HG03095 (cell line): ENCODE measurements around the gene TAF1A.
"Not testable (repeated sequence)": the region's sequence is repeated elsewhere in the genome, so short reads cannot be mapped to it uniquely, and the experiment has no call there.

ENCODE experiments used
- ATAC-seq: cut with Tn5 transposase; IDR thresholded peaks from one replicate; pipeline ENCODE4 v1.9.1; 2021; ENCODE audit warnings: moderate library complexity; ENCODE audit not compliant: unreplicated experiment

TAF1A gene

DNA sequence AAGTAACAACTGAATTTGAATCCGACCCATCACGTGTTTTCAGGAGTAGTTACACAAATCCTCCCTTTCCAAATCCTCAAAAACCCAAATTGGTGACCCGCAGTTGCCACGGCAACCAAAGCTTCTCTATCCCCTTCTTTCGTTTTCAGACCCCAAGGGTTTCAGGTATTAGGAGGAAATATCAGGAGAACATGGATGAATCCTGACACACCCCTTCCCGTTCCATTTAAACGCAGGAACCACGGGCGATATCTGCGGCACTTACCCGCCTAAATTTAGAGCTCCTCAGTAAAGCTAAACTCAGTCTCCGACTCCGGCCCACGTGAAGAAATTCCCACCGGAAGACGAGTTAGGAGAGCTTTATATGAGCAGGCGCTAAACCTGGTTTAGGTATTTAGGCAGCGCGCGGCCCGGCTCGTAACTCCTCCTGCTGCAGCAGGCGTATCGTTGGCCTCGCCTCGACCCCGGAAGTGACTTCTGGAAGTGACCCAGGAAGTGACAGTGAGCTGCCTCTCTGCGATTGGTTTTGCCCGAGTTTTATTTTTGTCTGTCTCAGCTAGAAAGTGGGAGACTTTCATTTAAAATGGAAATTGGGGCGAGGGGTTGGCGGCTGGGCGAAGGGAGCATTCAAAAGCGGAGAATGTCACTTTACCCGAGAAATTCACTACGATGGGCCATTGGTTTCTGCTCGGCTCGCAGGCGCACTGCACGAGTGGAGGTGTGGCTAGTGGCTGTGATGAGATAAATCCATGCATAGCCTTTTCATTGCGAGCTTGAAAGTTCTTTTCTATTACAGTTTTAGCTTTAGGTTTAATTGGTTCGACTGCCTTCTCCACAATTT lies at the start of gene TAF1A:
TAF1A (minus strand) TSS at position 472 of the 841 bp plus-strand sequence.
- peak; percentile 99 for ATAC-seq

DNA sequence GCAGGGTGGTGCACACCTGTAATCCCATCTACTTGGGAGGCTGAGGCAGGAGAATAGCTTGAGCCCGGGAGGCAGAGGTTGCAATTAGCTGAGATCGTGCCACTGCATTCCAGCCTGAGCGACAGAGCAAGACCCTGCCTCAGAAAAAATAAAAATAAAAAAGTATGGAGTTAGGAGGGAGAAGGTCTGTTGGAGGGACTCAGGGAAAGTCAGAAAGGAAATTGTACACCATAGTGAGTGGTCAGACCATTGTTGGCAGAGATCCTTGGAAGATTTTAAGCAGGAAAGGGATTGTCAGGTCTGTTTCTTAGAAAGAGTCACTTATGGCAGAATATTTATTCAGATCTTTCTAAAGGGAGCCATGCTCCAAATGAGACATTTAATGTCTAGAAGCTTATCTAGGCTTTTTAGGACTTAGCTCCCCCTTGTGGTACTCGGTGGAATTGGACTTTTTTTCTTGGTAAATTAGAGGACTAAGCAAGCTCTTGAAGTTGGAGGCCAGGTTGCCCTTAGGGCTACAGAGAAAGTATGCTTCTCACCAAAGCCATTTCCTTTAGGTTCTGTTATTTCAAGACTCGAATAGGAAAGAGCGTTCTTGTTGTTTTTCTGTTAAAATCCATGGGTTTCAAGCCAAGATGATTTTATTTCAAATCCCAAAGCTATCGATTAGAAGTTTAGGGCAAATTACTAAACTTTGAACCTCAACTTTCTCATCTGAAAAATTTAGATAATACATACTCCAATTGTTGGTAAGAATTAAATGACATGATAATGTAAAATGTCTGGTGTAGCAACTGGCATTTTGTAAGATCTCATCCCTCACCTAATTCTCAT lies 44.7 kb upstream of the TAF1A start:
- ATAC-seq = peak; percentile 86

DNA sequence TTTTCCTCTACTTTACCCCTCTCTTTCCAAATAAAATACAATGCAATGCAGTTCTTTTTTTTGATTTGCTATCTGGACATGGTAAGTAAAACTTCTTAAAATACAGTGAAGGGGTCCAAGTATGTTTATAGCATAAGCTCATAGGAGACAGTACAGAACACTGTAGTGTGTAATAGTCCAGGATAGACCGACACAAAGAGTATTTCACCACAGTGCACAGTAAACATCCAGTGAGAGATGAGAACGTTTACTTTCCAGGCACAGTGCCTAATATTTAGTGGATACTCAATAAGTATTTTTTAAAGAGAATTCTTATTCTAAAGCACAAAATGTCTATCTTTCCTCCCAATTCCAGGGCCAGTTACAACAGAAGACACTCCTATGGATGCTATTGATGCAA lies 43.0 kb upstream of the TAF1A start:
- no peak for ATAC-seq

DNA sequence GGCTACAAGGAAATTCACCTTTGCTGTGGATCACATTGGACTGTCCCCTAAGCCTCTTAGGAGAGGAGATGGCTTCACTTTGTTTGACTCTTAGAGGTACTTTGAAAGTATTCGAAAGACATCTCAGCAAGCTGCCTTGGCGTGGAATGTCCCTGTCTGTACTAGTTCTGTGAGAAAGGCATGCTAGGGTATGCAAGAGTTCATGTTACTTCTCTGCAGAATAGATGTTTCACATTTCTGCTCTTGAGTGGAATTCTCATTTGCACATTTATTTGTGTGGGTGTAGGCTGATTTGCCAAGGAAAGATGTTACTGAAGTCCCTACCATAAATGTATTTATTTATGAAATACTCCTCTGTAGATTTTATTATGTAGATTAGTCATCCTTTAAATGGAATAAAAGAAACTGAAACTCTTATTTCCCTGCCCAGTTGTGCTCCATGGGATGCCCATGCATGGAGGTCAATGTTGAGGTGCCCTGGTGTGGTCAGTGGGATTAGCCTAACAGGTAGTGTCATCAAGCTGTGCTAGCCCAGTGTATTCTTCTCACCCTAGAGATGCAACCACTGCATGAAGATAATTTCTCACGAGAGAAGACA lies 42.0 kb upstream of the TAF1A start:
- ATAC-seq = no peak

DNA sequence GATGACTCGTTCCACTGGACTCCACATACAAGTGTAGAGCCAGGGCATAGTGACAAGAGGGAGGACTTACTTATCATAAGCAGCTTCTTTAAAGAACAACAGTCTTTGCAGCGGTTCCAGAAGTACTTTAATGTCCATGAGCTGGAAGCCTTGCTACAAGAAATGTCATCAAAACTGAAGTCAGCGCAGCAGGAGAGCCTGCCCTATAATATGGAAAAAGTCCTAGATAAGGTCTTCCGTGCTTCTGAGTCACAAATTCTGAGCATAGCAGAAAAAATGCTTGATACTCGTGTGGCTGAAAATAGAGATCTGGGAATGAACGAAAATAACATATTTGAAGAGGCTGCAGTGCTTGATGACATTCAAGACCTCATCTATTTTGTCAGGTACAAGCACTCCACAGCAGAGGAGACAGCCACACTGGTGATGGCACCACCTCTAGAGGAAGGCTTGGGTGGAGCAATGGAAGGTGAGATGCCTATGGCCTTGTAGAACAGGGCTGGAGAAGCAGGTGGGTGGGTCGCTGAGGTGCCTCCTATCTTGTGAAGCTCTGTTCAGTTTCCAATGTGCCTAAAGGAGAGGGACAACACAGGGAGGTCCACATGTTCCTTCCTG lies 40.3 kb upstream of the TAF1A start:
- no peak for ATAC-seq

DNA sequence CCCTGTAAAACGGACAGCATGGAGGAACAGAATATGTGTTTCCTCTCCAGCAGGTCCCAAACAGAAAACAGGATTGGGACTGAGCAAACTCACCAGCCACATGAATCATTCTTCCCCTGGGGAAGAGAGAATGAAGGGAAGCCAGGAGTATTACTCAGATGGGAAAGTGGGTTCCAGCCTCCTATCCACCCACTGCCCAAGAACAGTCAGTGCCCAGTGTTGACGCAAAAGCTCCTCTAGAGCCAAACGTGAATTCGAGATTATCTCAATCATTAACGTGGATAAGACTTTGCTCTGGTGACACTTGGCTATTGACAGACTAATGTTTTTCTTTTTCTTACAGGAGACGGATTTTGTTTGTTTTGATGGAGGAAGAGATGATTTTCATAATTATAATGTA lies 37.5 kb upstream of the TAF1A start:
- no peak for ATAC-seq

DNA sequence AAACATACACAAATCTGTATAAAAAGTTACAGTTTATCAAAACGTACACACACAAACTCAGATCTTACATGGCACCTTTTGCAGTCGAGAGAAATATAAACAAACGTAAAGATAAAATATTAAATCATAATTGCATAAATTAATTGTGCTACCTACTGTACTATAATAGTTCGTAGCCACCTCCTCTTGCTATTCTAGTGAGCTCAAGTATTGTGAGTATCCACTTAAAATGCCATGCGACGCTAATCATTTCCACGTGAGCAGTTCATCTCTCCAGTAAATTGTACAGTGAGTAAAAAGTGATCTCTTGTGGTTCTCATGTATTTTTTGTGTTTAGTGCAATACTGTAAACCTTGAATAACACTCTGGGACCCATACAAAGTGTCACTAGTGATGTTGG lies 34.5 kb upstream of the TAF1A start:
- ATAC-seq = no peak

DNA sequence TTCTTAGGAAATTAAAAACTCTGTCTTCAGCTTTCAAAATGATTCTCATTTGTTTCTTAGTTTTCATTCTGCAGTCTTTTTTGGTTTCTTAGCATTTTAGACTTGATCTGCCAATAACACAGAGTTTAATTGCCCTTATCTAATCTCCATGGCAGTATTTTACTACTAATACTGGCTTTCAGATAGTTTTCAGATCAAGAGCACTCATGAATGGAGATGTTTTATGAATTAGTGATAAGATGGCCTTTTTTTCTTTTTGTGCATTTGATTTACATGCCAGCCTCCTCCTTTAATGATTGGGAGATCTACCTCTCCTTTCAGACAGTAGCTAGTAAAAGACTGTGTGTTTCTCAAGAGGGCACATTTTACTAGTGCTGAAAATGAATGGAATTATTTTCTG lies 33.7 kb upstream of the TAF1A start:
- no peak for ATAC-seq

DNA sequence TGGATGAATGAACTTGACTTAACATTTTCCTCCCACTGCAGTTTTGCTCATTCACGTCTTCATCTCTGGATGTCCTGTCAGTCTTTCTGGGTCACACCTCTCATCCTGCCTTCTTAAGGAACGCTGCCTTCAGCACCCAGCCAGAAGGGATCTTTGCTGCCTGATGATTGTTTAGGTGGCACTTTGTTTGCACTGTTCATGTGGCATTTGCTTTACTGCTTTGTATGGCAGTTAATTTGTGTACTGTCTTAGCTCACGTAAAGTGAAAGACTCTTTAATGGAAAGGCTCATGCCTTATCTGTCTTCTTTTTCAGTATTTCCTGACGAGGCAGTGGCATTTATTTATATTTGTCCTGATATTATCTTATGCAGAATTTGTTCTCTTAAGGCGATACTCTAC lies 33.0 kb upstream of the TAF1A start:
- no peak for ATAC-seq

DNA sequence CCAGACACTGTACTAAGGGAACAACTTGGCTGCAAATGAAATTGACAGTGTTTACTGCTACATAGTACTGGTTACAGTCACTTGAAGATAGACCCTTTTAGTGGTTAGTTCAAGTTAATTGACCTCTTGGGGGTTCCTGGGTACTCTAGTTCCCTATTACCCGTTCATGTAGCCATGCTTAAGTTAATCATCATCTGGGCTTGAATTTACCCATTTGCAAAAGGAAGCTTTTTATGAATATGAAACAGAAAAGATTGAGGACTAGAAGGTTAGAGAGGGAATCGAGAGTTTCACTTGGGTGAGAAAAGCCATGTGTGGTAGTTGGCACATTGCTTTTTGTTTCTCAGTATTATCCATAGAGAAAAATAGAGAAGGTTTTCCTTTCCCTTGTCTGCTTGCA lies 30.8 kb upstream of the TAF1A start:
- ATAC-seq = no peak

DNA sequence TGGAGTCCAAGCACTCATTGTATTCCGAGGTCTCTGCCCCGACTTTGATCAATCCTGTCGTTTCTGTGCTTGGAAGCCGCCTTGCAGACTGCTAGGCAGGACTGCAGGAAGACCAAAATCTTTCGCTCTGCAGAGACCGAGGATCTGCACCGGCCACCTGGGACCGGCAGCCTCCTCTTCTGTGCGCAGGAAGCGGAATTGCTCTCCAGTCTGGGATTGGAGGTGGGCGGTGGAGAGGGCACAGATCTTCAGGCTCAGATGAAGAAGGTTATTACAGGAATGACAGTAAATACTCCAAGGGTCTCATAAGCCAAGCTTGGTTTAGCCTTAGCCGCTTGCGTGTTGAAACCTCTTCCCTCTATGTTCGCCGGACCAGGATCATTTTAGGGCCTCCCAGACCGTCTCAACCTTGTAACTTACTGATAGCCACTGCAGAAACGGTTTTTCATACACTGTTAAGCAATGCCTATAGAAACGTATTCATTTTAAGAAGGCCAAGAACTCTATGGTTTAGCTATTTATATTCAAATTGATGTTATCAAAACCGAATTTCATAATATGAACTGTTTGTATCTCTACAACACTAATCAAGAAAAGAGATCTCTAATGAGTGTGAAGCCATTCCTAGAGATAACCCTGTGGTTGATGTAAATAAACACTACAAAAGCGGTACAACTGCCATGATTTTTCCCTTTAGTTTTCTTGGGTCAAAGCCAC lies 29.3 kb upstream of the TAF1A start:
- ATAC-seq = no peak

DNA sequence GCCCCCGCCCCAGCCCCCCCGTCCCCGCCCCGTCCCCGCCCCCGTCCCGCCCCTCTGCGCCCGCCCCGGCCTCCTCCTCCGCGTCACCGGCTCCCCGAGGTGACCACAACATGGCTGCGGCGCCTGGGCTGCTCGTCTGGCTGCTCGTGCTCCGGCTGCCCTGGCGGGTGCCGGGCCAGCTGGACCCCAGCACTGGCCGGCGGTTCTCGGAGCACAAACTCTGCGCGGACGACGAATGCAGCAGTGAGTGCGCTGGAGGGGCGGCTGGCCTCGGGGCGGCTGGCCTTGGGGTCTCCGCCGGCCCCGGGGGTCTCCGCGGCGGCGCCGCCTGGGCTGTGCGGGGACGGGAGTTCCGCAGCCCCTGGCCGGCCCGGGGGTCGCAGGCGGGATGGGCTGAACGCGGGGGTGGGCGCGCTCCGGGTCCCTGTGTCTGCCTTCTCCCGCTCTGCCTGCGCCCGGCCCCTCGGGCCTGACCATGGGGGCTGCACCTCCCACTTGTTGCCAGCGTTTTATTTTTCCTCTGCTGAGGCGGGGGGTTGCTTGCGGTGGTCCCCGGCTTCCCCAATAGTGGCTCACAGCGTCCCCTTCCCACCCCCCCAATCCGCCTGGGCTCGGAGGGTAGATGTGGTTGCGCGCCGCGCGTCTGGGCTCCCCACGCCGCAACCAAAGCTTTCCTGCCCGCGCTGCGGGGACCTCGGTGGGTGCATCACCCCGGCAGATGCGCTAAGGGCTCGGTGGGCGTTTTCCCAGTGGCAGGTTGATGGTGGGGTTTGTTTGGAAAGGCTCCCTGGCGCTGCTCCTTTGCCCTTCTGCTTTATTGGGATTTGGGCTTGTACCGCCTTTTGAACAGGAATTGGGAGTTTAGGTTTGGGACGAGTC lies 28.5 kb upstream of the TAF1A start, which contains the start of gene MIA3:
MIA3 (plus strand) TSS at position 97 of the 879 bp plus-strand sequence; CDS start at position 111, 14 bp downstream.
- ATAC-seq = peak; percentile 60

DNA sequence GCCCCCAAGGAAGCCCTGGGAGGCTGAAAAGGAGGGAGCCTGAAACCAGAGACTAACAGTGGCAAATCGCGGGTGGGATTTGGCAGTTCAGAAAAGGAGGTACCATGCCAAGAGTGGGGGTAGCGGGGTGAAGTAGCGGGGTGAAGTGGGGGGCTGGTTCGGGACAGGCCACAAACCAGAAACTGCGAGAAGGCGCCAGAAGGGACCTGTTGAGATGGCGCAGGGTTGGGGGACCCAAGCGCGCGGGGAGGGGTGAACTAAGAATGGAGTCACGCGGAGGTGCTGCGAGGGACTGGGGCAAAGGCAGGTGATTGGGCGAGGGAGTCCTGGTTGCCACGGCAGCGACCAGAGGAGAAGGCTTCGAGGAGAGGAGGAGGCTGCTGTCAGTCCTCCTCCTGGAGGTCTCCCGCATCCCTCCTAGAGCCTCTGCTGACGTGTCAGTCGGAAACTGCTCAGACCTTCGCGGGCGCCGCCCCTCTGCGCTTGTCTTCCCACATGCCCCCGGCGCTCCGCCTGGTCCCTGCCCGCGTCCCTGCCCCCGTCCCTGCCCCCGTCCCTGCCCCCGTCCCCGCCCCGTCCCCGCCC lies 27.7 kb upstream of the TAF1A start:
- ATAC-seq = peak; percentile 77

DNA sequence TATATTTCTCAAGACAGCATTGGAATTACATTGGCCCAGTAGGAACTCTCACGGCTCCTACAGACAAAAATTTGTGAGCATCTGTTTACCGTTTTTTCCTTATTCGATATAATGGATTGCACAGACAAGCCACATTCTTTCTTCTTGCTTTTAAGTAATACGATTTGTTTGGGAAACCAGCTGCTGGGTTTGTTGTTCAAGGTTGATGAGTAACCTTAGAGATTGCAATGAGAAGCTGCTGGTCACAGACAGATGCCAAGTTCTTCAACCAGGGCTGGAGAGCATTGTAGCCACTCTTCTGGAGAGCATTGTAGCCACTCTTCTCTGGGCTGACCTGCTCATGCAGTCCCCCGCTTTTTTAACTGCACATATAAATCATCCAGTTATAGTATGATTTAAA lies 26.8 kb upstream of the TAF1A start:
- ATAC-seq = no peak

DNA sequence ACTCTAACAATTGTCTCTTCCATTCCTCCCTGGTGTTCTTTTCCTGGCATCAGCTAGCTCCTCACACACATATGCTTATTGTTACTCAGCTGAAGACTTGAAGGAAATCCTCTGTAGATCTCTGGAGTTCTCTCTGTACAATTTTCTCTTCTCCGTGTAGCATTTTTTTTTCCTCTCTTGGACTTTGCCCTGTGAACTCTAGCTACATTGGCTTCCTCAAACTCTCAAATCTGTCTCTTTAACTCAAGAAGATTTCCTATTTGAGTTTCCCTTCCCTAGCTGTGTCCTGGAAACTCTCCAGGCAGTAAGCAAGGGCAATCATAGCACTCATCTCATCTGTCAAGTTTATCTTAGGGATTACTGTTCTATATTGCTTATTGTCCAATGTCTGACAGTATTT lies 23.9 kb upstream of the TAF1A start:
- ATAC-seq = no peak

DNA sequence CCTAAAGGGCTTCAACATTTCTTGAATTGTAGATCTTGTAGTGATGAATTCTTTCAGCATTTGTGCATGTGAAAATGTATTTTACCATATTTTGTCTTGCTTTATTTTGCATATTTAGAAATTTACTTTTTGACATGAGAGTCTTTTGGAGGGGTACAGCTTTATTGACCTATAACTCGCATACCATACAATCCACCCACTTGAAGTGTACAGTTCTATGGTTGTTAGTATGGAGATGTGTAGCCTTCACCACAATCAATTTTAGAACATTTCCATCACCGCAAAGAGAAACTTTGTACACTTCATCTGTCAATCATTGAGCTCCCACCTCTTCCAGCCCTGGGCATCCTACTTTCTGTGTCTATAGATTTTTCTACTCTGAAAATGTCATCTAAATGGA lies 21.0 kb upstream of the TAF1A start:
- no peak for ATAC-seq

DNA sequence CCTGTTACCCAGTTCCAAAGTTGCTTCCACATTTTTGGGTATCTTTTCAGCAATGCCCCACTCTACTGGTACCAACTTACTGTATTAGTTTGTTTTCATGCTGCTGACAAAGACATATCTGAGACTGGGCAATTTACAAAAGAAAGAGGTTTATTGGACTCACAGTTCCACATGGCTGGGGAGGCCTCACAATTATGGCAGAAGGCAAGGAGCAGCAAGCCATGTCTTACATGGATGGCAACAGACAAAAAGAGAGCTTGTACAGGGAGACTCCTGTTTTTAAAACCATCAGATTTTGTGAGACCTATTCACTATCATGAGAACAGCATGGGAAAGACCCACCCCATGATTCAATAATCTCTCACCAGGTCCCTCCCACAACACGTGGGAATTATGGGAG lies 19.4 kb upstream of the TAF1A start:
- ATAC-seq = not testable (repeated sequence)

DNA sequence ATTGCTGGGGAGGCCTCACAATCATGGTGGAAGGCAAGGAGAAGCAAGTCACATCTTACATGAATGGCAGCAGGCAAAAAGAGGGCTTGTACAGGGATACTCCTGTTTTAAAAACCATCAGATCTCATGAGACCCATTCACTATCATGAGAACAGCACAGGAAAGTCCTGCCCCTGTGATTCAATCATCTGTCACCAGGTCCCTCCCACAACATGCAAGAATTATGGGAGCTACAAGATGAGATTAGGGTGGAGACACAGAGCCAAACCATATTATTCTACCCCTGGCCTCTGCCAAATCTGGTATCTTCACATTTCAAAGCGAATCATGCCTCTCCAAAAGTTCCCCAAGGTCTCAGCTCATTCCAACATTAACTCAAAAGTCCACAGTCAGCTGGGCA lies 17.0 kb upstream of the TAF1A start:
- no peak for ATAC-seq

DNA sequence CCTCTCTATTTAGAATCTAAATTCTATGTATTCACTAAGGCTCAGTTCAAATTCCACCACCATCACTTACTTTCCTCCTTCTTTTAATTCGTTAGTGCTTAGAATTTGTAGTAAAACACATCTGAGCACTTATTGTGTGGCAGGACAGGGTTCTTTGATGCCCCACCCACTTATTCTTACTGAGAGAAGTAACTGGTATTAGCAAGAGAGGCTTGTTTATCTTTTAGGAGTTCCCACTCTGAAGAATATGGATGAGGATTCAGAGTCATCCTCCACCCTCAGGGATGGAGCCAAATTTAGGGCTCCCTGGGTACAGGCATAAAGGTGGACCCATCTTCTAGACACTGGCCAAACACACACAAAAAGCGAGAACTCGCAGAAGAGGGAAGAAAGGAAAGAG lies 11.5 kb upstream of the TAF1A start:
- no peak for ATAC-seq
